Measurements from ENCODE around the gene ITPK1.

- TF ChIP-seq POLR2A (IDR thresholded peaks at IDR 0.05), result no peak
- TF ChIP-seq, protein P1, sequence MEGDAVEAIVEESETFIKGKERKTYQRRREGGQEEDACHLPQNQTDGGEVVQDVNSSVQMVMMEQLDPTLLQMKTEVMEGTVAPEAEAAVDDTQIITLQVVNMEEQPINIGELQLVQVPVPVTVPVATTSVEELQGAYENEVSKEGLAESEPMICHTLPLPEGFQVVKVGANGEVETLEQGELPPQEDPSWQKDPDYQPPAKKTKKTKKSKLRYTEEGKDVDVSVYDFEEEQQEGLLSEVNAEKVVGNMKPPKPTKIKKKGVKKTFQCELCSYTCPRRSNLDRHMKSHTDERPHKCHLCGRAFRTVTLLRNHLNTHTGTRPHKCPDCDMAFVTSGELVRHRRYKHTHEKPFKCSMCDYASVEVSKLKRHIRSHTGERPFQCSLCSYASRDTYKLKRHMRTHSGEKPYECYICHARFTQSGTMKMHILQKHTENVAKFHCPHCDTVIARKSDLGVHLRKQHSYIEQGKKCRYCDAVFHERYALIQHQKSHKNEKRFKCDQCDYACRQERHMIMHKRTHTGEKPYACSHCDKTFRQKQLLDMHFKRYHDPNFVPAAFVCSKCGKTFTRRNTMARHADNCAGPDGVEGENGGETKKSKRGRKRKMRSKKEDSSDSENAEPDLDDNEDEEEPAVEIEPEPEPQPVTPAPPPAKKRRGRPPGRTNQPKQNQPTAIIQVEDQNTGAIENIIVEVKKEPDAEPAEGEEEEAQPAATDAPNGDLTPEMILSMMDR (IDR thresholded peaks at IDR 0.05), result no peak
These were observed 52.3 kb downstream of the ITPK1 start for GRCh38 chr14:93063393-93063792.

Measured in thyroid gland (tissue), 4 donors.